IMR-90 (cell line): ENCODE data around the gene RFK. TPM values are rescaled to one million over a fixed set of nuclear protein-coding genes. Genes with fewer than 3 reads are reported as not detected.

Source experiments
- polyA plus RNA-seq, 3 experiments: library from polyadenylated mRNA; depleted of rRNA; stranded (reverse); fragments of >200 nt; gene quantifications; 2 replicates each; pipeline ENCODE4 v1.2.3, GENCODE V29; 2012; ENCODE audit warnings: low replicate concordance in 1 of 3
- total RNA-seq: library from RNA; depleted of rRNA; stranded (reverse); fragments of >200 nt; gene quantifications from 2 replicates; pipeline ENCODE4 v1.2.3, GENCODE V29; 2012; rRNA removed

The RFK gene
- total and polyA plus RNA-seq, 2 of the 4 experiments (the other 2 are of a cell fraction), result 10.3 to 13.8 TPM

Other genes with a start within 250 kb of the RFK start
- gene GCNT1, start 64.8 kb upstream of the RFK start, total RNA-seq, result 10.0 and 46.6 TPM in 2 replicates
- gene GCNT1, start 64.8 kb upstream of the RFK start, polyA plus RNA-seq (2012; rRNA removed), result 9.3 and 12.5 TPM in 2 replicates